NCI-H526 treated with DMSO at 0.1 percent for 48 hours (cell line): ENCODE measurements around the gene PLAGL1.
"Not testable (repeated sequence)": the region's sequence is repeated elsewhere in the genome, so short reads cannot be mapped to it uniquely, and the experiment has no call there.

Experiments
- DNase-seq: peaks from one replicate; lab custom pipeline; 2025; lab: John Stamatoyannopoulos, UW

PLAGL1 gene

DNA sequence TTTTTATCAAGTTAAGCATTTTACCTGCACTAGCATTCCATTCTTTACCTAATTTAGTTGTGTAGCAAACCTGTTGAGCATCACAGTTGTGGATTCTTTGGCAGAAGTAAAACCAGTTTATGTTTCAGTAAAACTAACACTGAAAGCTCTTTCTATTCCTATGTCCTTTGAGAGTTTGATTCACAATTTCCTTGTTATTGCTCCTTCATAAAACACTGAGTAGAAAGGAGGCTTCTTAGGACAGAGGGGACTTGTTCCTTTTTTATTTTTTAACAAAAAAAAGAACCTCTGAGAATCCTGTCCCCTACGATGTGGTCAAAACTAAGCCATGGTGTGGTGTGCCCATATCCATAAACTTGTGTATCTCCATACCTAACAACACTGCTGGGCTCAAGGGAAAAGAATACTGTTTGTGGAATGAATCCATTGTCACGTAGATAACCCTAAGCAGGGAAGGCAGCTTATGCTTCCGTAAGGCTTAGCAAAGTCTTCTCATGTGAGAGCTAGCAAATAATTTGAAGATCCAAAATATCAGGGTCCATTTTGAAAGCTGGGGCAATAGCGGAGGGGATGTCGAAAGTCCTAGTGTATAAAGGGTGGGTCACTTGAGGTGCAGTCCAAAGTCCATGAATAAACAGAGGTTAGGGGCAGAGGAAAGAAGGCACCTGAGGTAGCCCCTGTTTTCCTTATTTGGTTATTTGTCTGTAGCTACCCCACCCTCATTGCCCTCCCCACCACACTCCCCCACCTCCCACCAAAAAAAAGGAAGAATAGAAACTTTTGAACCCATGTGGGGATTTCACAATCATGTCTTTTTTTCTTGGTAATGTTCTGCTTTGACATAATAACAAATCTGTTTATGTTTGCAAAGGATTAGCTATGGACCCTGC, 71.0 kb downstream of the PLAGL1 start:
- DNase-seq: no peak

DNA sequence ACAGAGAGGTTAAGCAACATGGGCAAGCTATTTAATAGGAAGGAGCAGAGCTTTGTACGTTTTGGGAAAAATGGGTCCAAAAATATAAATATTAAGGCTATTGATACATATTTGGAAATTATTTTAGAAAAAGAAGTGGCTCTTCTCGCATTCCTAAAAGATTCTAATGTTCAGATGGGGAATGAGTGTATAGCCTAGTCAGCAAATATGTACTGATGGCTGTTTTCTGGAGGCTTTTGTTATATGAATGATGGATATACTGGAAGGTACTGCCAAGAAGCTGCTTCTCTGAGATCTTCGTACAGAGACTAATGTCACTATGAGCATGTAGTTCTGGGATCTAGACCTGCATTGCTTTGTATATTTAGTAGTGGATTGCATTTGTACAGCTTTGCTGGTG, 71.7 kb downstream of the PLAGL1 start:
- DNase-seq: no peak

DNA sequence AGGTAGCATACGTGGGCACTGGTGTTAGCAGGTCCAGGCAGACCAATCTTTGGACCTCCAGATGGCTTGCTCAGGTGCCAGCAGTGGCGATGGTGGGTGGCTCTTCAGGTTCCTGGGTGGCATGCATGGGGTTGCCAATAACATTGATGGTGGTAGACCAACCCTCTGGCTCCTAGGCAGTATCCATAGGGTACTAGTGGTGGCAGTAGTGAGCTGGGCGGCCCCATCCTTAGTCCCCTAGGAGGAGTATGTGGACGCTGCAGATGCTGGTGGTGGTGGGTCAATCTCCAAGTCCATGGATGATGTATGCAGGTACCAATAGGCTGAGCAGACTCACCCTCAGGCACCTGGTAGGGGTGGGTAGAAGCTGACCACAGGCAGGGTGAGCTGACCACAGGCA, 73.2 kb downstream of the PLAGL1 start:
- no peak for DNase-seq

DNA sequence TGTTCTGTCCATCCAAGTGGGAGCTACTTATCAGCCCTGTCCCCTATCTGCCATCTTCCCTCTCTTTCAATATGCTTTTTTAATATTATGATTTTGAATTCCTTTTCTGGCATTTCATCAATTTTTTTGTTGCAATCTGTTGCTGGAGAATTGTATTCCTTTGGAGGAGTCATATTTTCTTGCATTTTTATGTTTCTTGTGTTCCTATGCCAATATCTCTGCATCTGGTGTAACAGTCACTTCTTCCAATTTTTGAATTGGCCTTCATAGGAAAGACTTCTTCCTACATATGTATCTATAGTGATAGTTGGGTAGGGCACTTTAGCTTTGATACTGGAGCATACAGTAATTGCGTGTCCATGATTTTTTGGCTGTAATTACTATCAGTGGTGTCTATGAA, 73.7 kb downstream of the PLAGL1 start:
- no peak for DNase-seq

DNA sequence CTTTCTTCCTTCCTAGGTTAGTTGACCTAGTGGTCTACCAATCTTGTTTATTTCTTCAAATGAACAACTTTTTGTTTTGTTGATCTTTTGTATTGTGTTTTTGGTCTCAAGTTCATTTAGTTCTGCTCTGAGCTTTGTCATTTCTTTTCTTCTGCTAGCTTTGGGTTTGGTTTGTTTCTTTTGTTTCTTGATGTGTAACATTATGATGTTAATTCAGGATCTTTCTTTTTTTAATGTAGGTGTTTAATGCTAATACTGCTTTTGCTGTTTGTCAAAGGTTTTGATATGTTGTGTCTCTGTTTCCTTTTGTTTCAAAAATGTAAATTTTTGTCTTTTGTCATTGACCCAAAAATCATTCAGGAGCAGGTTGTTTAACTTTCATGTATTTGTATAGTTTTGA, 78.1 kb downstream of the PLAGL1 start:
- DNase-seq: no peak

DNA sequence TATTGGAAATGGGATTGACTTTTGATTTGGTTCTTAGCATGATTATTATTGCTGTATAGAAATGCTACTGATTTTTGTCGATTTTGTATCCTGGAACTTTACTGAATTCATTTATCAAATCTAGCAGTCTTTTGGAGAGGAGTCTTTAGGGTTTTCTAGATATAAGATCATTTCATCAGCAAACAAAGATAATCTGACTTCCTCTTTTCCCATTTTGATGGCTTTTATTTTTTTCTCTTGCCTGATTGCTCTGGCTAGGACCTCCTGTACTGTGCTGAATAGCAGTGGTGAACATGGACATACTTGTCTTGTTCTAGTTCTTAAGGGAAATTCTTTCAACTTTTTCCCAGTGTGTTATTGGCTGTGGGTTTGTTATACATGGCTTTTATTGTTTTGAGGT, 79.2 kb downstream of the PLAGL1 start:
- DNase-seq: no peak

DNA sequence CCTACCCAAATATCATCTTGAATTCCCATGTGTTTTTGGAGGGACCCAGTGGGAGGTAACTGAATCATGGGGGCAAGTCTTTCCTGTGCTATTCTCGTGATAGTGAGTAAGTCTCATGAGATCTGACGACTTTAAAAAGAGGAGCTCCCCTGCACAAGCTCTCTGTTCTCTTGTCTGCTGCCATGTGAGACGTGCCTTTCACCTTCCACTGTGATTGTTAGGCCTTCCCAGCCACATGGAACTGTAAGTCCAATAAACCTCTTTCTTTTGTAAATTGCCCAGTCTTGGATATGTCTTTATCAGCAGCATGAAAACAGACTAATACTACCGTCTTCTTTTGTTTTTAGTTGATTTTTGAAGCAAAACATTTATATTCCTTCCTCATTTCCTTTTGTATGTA, 91.0 kb downstream of the PLAGL1 start:
- DNase-seq: not testable (repeated sequence)

DNA sequence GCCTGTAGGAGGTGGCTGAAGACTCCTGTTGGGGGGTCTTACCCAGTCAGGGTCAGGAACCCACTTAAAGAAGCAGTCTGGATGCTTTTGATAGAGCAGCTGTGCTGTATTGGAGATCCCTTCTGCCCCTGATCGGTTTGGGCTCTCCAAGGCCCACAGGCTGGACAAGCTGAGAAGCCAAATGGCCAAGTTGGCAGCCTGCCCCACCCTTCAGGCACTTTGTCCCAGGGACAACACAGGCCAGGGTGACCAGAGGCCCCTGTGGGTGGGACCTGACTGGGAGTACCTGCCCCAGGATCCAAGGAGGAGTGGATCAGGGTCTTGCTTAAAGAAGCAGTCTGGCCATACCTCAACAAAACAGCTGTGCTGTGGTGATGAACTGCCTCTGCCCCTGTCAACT, 95.4 kb downstream of the PLAGL1 start:
- no peak for DNase-seq

DNA sequence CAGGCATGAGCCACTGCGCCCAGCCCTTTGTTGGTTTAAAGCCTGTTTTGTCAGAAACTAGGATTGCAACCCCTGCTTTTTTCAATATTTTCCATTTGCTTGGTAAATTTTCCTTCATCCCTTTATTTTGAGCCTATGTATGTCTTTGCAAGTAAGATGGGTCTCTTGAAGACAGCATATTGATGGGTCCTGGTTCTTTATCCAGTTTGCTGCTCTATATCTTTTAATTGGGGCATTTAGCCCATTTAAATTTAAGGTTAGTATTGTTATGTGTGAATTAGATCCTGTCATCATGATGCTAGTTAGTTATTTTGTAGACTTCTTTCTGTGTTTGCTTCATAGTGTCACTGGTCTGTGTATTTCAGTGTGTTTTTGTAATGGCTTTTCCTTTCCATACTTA, 97.0 kb downstream of the PLAGL1 start:
- no peak for DNase-seq

DNA sequence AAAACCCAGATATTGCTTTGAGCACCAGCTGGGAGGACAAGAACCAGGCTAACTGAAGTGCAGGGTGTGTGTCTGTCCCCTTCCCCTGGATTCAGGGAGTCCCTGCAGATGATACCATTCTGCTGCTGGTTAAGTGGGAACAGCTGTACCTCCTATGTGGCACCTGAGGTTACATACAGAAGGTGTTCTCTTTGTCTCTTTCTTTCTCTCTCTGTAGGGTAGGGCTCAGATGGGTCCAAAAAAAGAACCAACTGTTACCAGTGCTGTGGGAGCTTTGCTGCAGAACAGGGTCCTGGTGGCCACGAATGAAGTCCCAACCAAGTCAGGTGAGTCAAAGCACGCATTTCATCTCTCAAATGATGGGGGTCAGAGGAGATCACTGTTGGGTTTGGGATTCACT, 105.2 kb downstream of the PLAGL1 start:
- no peak for DNase-seq

DNA sequence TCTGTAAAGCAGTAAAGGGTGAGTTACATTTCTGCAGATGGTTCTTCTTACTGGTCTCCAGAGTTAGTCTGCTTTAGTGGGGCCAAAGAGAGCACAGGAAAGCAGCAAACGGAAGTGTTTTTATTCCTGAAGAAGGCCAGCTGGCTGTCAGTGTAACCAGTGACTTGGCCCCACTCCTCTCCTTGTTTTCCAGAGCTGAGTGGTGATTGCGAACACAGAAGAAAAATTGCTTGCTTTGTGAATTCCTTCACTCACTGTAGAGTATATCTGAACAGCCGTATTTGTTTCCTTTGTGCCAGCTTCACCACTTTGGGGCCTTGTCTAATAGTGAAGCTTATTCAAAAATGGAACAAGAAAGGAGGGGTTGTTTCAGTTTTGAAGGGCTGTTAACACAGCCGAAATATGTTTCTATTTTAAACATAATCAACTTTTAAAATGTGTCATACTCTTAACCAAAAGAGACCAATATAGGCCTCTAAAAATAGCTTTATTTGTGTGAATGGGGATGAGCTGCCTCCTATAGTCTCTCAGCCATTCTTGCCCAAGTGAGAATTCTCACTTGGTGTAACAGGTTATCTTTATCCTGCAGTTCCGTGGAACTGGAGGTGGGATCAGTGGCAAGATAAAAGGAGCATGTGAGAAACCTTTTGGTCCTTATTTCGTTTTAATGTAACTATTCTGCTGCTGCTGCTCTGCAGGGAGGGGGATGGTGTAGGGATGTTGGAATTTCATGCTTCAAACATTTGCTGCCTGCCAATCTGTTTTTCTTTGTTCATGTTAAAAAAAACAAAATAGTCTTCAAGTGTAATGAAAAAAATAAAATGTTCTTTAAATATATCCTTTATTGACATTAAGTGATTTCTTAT, 105.9 kb downstream of the PLAGL1 start:
- DNase-seq: no peak

DNA sequence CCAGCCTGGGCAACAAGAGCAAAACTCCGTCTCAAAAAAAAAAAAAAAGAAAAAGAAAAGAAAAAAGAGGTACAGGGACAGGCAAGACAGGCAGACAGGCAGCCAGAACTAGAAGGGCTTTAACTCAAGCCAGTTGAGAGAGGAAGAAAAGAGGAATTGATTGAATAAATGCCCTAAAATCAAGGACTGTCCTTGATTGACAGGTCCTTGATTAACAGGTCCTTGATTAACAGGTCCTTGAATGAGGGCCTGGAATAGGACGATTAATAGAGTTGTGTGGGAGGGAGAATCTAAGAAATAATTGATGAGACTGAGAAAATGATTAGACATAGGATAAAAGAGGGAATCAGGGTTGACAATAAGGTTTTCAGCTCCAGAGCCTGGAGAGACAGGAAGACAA, 107.7 kb downstream of the PLAGL1 start:
- no peak for DNase-seq

DNA sequence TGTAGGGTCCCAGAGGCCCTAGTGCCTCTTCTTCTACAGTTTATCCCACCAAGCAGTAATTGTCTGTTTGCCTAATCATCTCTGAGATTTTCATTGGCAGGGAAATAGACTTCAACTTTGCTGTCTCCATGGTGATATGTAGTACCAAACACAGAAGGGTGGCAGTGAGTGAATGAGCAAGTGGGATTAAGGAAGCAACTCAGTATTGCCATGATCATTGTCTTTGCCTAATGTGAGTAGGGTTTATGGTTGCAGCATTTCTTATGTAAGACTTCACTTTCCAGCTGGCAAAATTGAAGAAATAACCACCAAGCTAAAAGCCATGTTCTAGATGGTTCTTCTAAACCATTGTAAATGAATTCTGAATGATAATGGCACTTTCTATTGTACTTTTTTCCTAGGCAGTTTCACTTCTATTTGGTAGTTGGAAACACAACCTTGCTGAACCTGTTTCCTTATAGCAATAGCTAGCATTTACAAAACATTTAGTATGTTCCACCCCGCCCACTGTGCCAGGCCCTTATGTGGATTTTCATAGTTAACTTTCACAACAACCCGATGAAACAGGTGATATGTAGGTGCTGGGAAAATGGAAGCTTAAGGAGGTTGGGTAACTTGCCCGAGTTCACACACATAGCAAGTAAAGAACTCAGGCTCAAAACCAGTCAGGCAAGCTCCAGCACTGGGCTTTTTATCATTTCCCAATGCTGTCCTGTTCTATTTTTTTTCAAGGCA, 111.8 kb downstream of the PLAGL1 start:
- DNase-seq: no peak

DNA sequence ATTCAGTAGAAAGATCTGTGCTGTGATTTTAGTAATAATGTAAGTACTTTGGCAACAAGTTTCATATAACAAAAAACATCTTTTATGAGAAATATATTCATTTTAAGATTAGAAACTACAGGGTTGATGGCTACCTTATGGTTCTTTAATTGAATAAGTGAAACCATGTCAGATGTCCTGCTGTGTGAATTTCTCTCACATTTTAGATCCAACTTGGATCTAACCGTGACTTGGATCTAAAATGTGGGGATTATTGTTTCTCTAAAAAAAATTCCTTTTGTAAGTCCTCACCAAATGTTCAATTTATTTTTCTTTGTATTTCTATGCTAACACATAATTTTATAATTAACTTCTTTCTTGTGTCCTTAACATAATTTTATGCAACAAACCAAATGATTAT, 113.4 kb downstream of the PLAGL1 start:
- DNase-seq: no peak
